MM.1S (cell line): ENCODE measurements around the gene CCR3.

Experiments
- EZH2 ChIP-seq: fragments of 300-600 bp; sonication (generic); optimal IDR thresholded peaks from 2 replicates; pipeline ENCODE3; 2017; ENCODE audit warnings: low read depth, mild to moderate bottlenecking, antibody characterized with exemption, low read length, mixed read lengths
- EZH2phosphoT487 ChIP-seq: fragments of 300-600 bp; sonication (generic); IDR thresholded peaks from 2 replicates; pipeline ENCODE4 v1.6.1; 2018; ENCODE audit warnings: antibody characterized with exemption, low read length
- TF ChIP-seq, protein P1 (sequence below): fragments of 300-600 bp; sonication (generic); IDR thresholded peaks from 2 replicates; pipeline ENCODE4 v1.5.1; 2016; ENCODE audit warnings: antibody characterized with exemption, low read length, mixed read lengths

DNA sequence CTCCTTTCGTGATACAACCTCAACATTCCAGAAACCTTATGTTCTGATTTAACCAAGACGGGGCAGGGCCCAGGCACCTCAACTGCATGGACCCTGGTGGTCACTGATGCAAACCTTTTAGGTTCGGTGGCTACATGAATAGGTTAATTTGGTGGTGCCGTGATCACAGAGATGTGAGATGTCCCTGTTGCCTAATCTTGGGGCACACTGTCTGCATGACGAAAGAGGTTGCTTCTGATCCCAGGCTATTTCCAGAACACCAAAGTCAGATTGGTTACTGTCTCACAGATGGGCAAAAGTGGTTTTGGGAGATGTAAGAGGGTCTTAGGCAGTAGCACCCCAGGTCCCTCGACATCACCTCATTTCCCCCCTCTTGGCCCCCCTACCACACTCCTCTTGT lies 30.2 kb upstream of the CCR3 start:
- TF ChIP-seq, protein P1, sequence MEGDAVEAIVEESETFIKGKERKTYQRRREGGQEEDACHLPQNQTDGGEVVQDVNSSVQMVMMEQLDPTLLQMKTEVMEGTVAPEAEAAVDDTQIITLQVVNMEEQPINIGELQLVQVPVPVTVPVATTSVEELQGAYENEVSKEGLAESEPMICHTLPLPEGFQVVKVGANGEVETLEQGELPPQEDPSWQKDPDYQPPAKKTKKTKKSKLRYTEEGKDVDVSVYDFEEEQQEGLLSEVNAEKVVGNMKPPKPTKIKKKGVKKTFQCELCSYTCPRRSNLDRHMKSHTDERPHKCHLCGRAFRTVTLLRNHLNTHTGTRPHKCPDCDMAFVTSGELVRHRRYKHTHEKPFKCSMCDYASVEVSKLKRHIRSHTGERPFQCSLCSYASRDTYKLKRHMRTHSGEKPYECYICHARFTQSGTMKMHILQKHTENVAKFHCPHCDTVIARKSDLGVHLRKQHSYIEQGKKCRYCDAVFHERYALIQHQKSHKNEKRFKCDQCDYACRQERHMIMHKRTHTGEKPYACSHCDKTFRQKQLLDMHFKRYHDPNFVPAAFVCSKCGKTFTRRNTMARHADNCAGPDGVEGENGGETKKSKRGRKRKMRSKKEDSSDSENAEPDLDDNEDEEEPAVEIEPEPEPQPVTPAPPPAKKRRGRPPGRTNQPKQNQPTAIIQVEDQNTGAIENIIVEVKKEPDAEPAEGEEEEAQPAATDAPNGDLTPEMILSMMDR: no peak
- TF ChIP-seq EZH2 (no peak), EZH2phosphoT487 (no peak)
